Endothelial cell of umbilical vein (primary cell): ENCODE measurements around the gene LPP. TPM values are rescaled to one million over a fixed set of nuclear protein-coding genes. Genes with fewer than 3 reads are reported as not detected.

Experiments
- BruUV-seq: library from RNA; stranded (reverse); fragments of 400-500 nt; replicated peaks from 2 replicates; lab custom pipeline; 2021; lab: Mats Ljungman, UMichigan
- CTCF ChIA-PET: fragments of 300-600, 350-600 bp; sonication (Branson Sonifier 250); formaldehyde crosslinking; loops from one replicate; lab custom pipeline; 2021; ENCODE audit warnings: antibody characterized with exemption, inconsistent platforms; lab: Charles Lee
- POLR2A ChIA-PET: fragments of 300-600, 350-600 bp; sonication (Branson Sonifier 250); formaldehyde crosslinking; loops from one replicate; lab custom pipeline; 2021; ENCODE audit warnings: antibody characterized with exemption, inconsistent platforms; lab: Charles Lee
- DNase-seq: peaks from one replicate; pipeline ENCODE4 v3.0.0-alpha.2; 2011; ENCODE audit warnings: low read depth, low spot score
- FAIRE-seq: peaks from 2 replicates; lab custom pipeline; 2011; peaks lifted over from hg19 to GRCh38; lab: Jason Lieb, UNC
- H2AFZ ChIP-seq: 2 replicates; pipeline ENCODE4 v1.6.0; 2012; ENCODE audit warnings: low read depth, low read length, control low read depth, inconsistent platforms
- H3K27ac ChIP-seq: 2 replicates; pipeline ENCODE4 v1.5.1; 2011; ENCODE audit warnings: low read depth, mild to moderate bottlenecking, control low read depth, low read length, moderate library complexity; ENCODE audit not compliant: insufficient read depth
- H3K27me3 ChIP-seq, 2 experiments: 2 replicates each; pipeline versions ENCODE4 v1.6.0 to v1.6.1; 2011; ENCODE audit warnings: low read length in 2 of 2, mixed read lengths in 1 of 2; ENCODE audit not compliant: control insufficient read depth in 2 of 2, insufficient read depth in 2 of 2
- H3K36me3 ChIP-seq, 2 experiments: 2 replicates in 1 of 2; 3 replicates in 1 of 2; pipeline ENCODE4 v1.5.1; 2011; ENCODE audit warnings: low read length in 2 of 2, mild to moderate bottlenecking in 1 of 2, moderate library complexity in 1 of 2; ENCODE audit not compliant: control insufficient read depth in 2 of 2, insufficient read depth in 2 of 2; ENCODE audit errors: extremely low read depth in 1 of 2
- H3K4me1 ChIP-seq: 3 replicates; pipeline ENCODE4 v1.5.1; 2011; ENCODE audit warnings: mild to moderate bottlenecking, low read length; ENCODE audit not compliant: control insufficient read depth, insufficient read depth; ENCODE audit errors: extremely low read depth
- H3K4me2 ChIP-seq: 2 replicates; pipeline ENCODE4 v1.6.1; 2011; ENCODE audit warnings: low read length, control low read depth, mixed read lengths; ENCODE audit not compliant: insufficient read depth
- H3K4me3 ChIP-seq, 3 experiments: fragments of 200-600 bp in 1 of 3; sonication (generic), shearing (Covaris generic) in 1 of 3; replicated peaks in 1 of 3; 2 replicates each; pipeline ENCODE4 v1.5.1; 2011 to 2016; ENCODE audit warnings: control low read depth in 3 of 3, low read length in 3 of 3, mild to moderate bottlenecking in 2 of 3, inconsistent platforms in 1 of 3, low read depth in 1 of 3, moderate library complexity in 1 of 3; ENCODE audit not compliant: insufficient read depth in 1 of 3
- H3K79me2 ChIP-seq: 2 replicates; pipeline ENCODE4 v1.6.0; 2012; ENCODE audit warnings: low read length, inconsistent platforms; ENCODE audit not compliant: control insufficient read depth, insufficient read depth
- H3K9ac ChIP-seq: replicated peaks from 2 replicates; pipeline ENCODE3; 2011; ENCODE audit warnings: low read length, control low read depth; ENCODE audit not compliant: insufficient read depth; ENCODE audit errors: extremely low read depth
- H3K9me1 ChIP-seq: replicated peaks from 3 replicates; pipeline ENCODE4 v1.6.0; 2011; ENCODE audit warnings: mild to moderate bottlenecking, low read length; ENCODE audit not compliant: control insufficient read depth, insufficient read depth; ENCODE audit errors: extremely low read depth
- H3K9me3 ChIP-seq: replicated peaks from 2 replicates; pipeline ENCODE4 v1.5.1; 2012; ENCODE audit warnings: low read length, inconsistent platforms; ENCODE audit not compliant: control insufficient read depth, insufficient read depth
- H4K20me1 ChIP-seq: replicated peaks from 2 replicates; pipeline ENCODE3; 2011; ENCODE audit warnings: mild to moderate bottlenecking, low read length; ENCODE audit not compliant: control insufficient read depth, insufficient read depth; ENCODE audit errors: extremely low read depth
- FOS ChIP-seq: IDR thresholded peaks from 2 replicates; pipeline ENCODE4 v1.6.1; 2011; ENCODE audit warnings: mild to moderate bottlenecking, low read length, moderate library complexity, borderline replicate concordance; ENCODE audit not compliant: insufficient read depth
- GATA2 ChIP-seq: IDR thresholded peaks from 2 replicates; pipeline ENCODE4 v1.7.0; 2011; ENCODE audit warnings: low read depth, mild to moderate bottlenecking, moderate library complexity, mixed read lengths, low read length; ENCODE audit not compliant: insufficient read length, insufficient read depth
- POLR2A ChIP-seq: IDR thresholded peaks from 2 replicates; pipeline ENCODE4 v1.6.1; 2012; ENCODE audit warnings: low read depth, mild to moderate bottlenecking, control low read depth, low read length
- dilution Hi-C: fragments of 300-500 bp; cut with MboI; formaldehyde crosslinking; loops from one replicate; pipeline ENCODE4 v1.15.0; 2019; ENCODE audit warnings: low sequenced_read_pairs; ENCODE audit not compliant: extremely low pct_ligation_motif_present
- intact Hi-C: fragments of 100-400 bp; cut with micrococcal nuclease; formaldehyde crosslinking; loops from one replicate; pipeline ENCODE4 v1.10.0; 2022
- polyA plus RNA-seq, 4 experiments: library from polyadenylated mRNA; depleted of rRNA in 3 of 4; stranded (reverse) in 3 of 4; unstranded in 1 of 4; fragments of >200 nt; gene quantifications; 2 replicates each; pipeline versions ENCODE4 v1.2.1 to v1.2.3, GENCODE V29; 2011 to 2012; ENCODE audit warnings: missing spikeins in 1 of 4
- total RNA-seq: library from RNA; stranded (reverse); gene quantifications from 2 replicates; pipeline ENCODE4 v1.2.3, GENCODE V29; 2021
- TF ChIP-seq, protein P1 (sequence below), 2 donors: IDR thresholded peaks; 1 replicate in 1 of 2; 2 replicates in 1 of 2; pipeline ENCODE4 v1.5.1; 2011; ENCODE audit warnings: low read length in 2 of 2, mild to moderate bottlenecking in 2 of 2, moderate library complexity in 2 of 2, control low read depth in 1 of 2, inconsistent platforms in 1 of 2, low read depth in 1 of 2; ENCODE audit not compliant: insufficient read depth in 1 of 2; ENCODE audit errors: extremely low read depth in 1 of 2

LPP gene
- total and polyA plus RNA-seq, 2 donors (not counting 3 experiments of a cell fraction or from before 2014, with no cell fraction given), result 16.9 to 153 TPM

DNA sequence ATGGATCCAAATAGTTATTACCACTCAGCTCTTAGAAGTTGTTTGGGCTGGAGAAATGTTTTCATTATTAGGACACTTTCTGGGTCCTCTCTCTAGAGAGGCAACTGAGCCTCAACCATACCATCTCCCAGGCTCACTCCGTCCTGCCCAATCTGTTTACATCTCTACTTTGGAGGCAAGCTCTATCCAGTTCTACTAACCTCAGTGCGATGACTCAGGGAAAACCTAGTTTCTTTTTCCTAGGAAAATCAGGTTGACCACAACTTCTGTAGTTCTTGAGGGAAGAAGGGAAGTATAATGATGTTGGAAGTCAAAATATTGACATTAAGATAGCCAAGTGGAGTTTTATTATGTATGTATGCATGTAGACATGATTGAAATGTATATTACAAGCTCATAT, 40.4 kb downstream of the LPP start:
- intact Hi-C loops, result no loop called here

DNA sequence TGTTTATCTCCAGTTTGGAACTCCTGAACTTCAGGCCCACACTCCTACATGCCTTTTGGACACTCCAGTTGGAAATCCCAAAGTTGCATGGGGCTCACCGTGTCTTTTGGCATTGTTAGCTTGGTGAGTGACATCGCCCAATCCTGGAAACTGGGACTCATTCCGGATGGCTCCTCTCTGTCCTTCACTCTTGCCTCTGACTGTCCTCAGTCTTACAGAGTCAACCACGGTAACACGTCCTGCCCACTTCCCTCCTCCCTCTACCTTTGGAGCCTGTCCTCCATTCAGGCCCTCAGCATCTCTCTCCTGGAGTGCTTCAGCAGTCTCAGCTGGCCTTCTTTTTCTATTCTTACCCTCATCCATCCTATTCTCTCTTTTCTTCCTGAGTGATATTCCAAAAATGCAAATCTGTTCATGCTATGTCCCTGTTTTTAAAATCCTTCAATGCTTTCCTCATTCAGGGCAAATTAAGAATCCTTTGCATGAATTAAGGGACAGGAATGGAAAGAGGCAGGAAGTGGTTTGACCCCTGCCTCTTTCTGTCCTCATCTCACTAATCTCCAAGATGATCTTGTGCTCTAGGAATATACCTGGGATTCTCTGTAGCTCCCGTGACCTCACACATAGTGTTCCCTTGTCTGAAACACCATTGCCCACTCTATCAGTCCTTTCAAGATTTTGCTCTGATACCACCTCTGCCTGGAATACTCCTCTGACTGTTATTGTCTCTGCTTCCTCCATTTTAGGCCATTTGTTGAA, 42.5 kb downstream of the LPP start:
- H3K27ac ChIP-seq, result no peak overlapping the region
- POLR2A ChIA-PET, result no interaction called here

More for the DNA sequence above, 40.4 kb downstream of the LPP start:
- H3K27ac ChIP-seq, result no peak overlapping the region
- FAIRE-seq (no peak), DNase-seq (no peak)
- H3K4me2 ChIP-seq, result no peak overlapping the region
- H3K9ac ChIP-seq, result no peak overlapping the region
- peaks cover 3% of the 10 kb centered on the region for H4K20me1 ChIP-seq
- POLR2A ChIA-PET, result no interaction called here
- H3K9me3 ChIP-seq, result no peaks in the 10 kb centered on the region
- peaks cover 0 to 2% of the 10 kb centered on the region in 2 experiments for H3K36me3 ChIP-seq
- no peaks in the 10 kb centered on the region for H3K27me3 ChIP-seq
- TF ChIP-seq, protein P1, sequence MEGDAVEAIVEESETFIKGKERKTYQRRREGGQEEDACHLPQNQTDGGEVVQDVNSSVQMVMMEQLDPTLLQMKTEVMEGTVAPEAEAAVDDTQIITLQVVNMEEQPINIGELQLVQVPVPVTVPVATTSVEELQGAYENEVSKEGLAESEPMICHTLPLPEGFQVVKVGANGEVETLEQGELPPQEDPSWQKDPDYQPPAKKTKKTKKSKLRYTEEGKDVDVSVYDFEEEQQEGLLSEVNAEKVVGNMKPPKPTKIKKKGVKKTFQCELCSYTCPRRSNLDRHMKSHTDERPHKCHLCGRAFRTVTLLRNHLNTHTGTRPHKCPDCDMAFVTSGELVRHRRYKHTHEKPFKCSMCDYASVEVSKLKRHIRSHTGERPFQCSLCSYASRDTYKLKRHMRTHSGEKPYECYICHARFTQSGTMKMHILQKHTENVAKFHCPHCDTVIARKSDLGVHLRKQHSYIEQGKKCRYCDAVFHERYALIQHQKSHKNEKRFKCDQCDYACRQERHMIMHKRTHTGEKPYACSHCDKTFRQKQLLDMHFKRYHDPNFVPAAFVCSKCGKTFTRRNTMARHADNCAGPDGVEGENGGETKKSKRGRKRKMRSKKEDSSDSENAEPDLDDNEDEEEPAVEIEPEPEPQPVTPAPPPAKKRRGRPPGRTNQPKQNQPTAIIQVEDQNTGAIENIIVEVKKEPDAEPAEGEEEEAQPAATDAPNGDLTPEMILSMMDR (IDR thresholded peaks at IDR 0.05; ENCODE audit: extremely low read depth in 1 of 2, insufficient read depth in 1 of 2, low read depth in 1 of 2, low read length in 2 of 2), result no peak
- no peak for TF ChIP-seq POLR2A
- H3K4me1 ChIP-seq, result peaks cover 19% of the 10 kb centered on the region
- no peaks in the 10 kb centered on the region for H3K9me1 ChIP-seq
- BruUV-seq, result no TSS peak
- H3K79me2 ChIP-seq, result peaks cover 73% of the 10 kb centered on the region
- CTCF ChIA-PET, result interaction anchor here (1.0 kb wide), 1 partner anchor 18 kb away, joined by 3 read pairs; no protein-coding TSS in a partner anchor
- H2AFZ ChIP-seq, result no peak overlapping the region
- no peak overlapping the region for H3K4me3 ChIP-seq
- dilution Hi-C loops, result no loop called here

More for the DNA sequence above, 42.5 kb downstream of the LPP start:
- Histone ChIP-seq H3K9ac (no peak overlapping the region), H3K4me3 (no peak overlapping the region), H3K9me3 (no peaks in the 10 kb centered on the region), H3K36me3 (peaks cover 0 to 2% of the 10 kb centered on the region in 2 experiments), H3K4me1 (peaks cover 19% of the 10 kb centered on the region), H3K27me3 (no peaks in the 10 kb centered on the region), H3K4me2 (no peak overlapping the region), H3K9me1 (no peaks in the 10 kb centered on the region), H3K79me2 (peaks cover 67% of the 10 kb centered on the region), H4K20me1 (peaks cover 3% of the 10 kb centered on the region), H2AFZ (no peak overlapping the region)
- dilution Hi-C loops, result no loop called here
- no peak for DNase-seq
- FAIRE-seq, result no peak
- peak; percentile 49 for TF ChIP-seq GATA2
- TF ChIP-seq FOS, result no peak
- CTCF ChIA-PET, result interaction anchor here (1.6 kb wide), 1 partner anchor 10 kb away, joined by 9 read pairs; no protein-coding TSS in a partner anchor
- no TSS peak for BruUV-seq
- intact Hi-C loops, result no loop called here
